SK-N-SH (cell line): ENCODE measurements around the gene SFMBT2. TPM values are rescaled to one million over a fixed set of nuclear protein-coding genes. Genes with fewer than 3 reads are reported as not detected.

Experiments
- CTCF ChIA-PET: fragments of 300-600, 350-600 bp; formaldehyde crosslinking; extraction: SDS; loops from one replicate; lab custom pipeline; 2021; lab: Yijun Ruan, JAX
- POLR2A ChIA-PET: fragments of 350-600 bp; sonication (Branson Sonifier 250); formaldehyde crosslinking; extraction: SDS; loops from one replicate; lab custom pipeline; 2020; ENCODE audit warnings: antibody characterized with exemption, inconsistent platforms; lab: Yijun Ruan, JAX
- DNase-seq: peaks from one replicate; pipeline ENCODE4 v3.0.0; 2012
- H2AFZ ChIP-seq: fragments of 200-600 bp; sonication (generic); 2 replicates; pipeline ENCODE4 v1.8.1; 2016; ENCODE audit warnings: antibody characterized with exemption, mild to moderate bottlenecking, low read depth
- H3F3A ChIP-seq: fragments of 200-600 bp; sonication (generic); replicated peaks from 2 replicates; pipeline ENCODE3; 2016; ENCODE audit warnings: antibody characterized with exemption, mild to moderate bottlenecking; ENCODE audit not compliant: insufficient read depth
- H3K27ac ChIP-seq, 2 experiments: fragments of 200-500 bp in 1 of 2; fragments of 200-600 bp in 1 of 2; sonication (Bioruptor generic) in 1 of 2; sonication (generic), shearing (Covaris generic) in 1 of 2; 2 replicates each; pipeline versions ENCODE4 v1.5.1 to v1.6.1; 2014 to 2016; ENCODE audit warnings: low read depth in 2 of 2, inconsistent platforms in 1 of 2, low read length in 1 of 2, mild to moderate bottlenecking in 1 of 2, mixed read lengths in 1 of 2
- H3K27me3 ChIP-seq: fragments of 200-600 bp; sonication (generic), shearing (Covaris generic); 2 replicates; pipeline ENCODE4 v1.6.1; 2016; ENCODE audit warnings: mixed run types; ENCODE audit not compliant: insufficient read depth
- H3K36me3 ChIP-seq, 2 experiments: fragments of 200-500 bp in 1 of 2; fragments of 200-600 bp in 1 of 2; sonication (Bioruptor generic) in 1 of 2; sonication (generic) in 1 of 2; replicated peaks in 1 of 2; 2 replicates each; pipeline versions ENCODE3 to v1.5.1; 2014 to 2016; ENCODE audit warnings: low read length in 1 of 2, mild to moderate bottlenecking in 1 of 2; ENCODE audit not compliant: insufficient read depth in 2 of 2, control insufficient read depth in 1 of 2
- H3K4me1 ChIP-seq, 2 experiments: fragments of 200-500 bp in 1 of 2; fragments of 200-600 bp in 1 of 2; sonication (Bioruptor generic) in 1 of 2; sonication (generic), shearing (Covaris generic) in 1 of 2; 2 replicates each; pipeline versions ENCODE4 v1.5.1 to v1.6.1; 2014 to 2016; ENCODE audit warnings: low read depth in 1 of 2, low read length in 1 of 2, mixed run types in 1 of 2; ENCODE audit not compliant: insufficient read depth in 2 of 2, control insufficient read depth in 1 of 2
- H3K4me2 ChIP-seq: fragments of 200-600 bp; sonication (generic), shearing (Covaris generic); 2 replicates; pipeline ENCODE4 v1.6.1; 2017; ENCODE audit warnings: mixed run types
- H3K4me3 ChIP-seq, 2 experiments: fragments of 200-500 bp in 1 of 2; fragments of 200-600 bp in 1 of 2; sonication (Bioruptor generic) in 1 of 2; sonication (generic), shearing (Covaris generic) in 1 of 2; 2 replicates each; pipeline versions ENCODE4 v1.5.1 to v1.8.1; 2014 to 2016; ENCODE audit warnings: low read depth in 2 of 2, inconsistent platforms in 1 of 2, low read length in 1 of 2, mild to moderate bottlenecking in 1 of 2, mixed read lengths in 1 of 2, moderate library complexity in 1 of 2
- H3K79me2 ChIP-seq: fragments of 200-600 bp; sonication (generic); 2 replicates; pipeline ENCODE4 v1.8.1; 2017; ENCODE audit warnings: mild to moderate bottlenecking; ENCODE audit not compliant: insufficient read depth
- H3K9ac ChIP-seq: fragments of 200-600 bp; sonication (generic); 2 replicates; pipeline ENCODE4 v1.6.1; 2017; ENCODE audit warnings: mixed run types
- H3K9me2 ChIP-seq: fragments of 200-600 bp; sonication (generic); 2 replicates; pipeline ENCODE4 v1.6.1; 2017; ENCODE audit warnings: mixed run types
- H3K9me3 ChIP-seq: fragments of 200-600 bp; sonication (generic); 2 replicates; pipeline ENCODE4 v1.6.1; 2017; ENCODE audit warnings: mixed run types, mild to moderate bottlenecking, moderate library complexity
- H4K20me1 ChIP-seq: fragments of 200-600 bp; sonication (generic); 2 replicates; pipeline ENCODE4 v1.6.1; 2017; ENCODE audit warnings: mild to moderate bottlenecking, mixed run types; ENCODE audit not compliant: insufficient read depth
- CHD2 ChIP-seq: fragments of 150-350 bp; IDR thresholded peaks from 2 replicates; pipeline ENCODE4 v1.6.1; 2018; ENCODE audit warnings: low read length; ENCODE audit not compliant: partially characterized antibody
- CTCF ChIP-seq: fragments of 200-600 bp; sonication (generic); IDR thresholded peaks from 2 replicates; pipeline ENCODE4 v1.6.1; 2017; ENCODE audit warnings: antibody characterized with exemption, mild to moderate bottlenecking, moderate library complexity
- FOSL2 ChIP-seq: IDR thresholded peaks from 2 replicates; pipeline ENCODE4 v1.4.0; 2012; ENCODE audit warnings: low read depth, mild to moderate bottlenecking, moderate library complexity, borderline replicate concordance
- FOXJ3 ChIP-seq: sonication (generic); formaldehyde crosslinking; IDR thresholded peaks from 2 replicates; pipeline ENCODE4 v1.5.1; 2020; ENCODE audit warnings: mild to moderate bottlenecking, missing genetic modification reagents
- FOXM1 ChIP-seq: IDR thresholded peaks from 2 replicates; pipeline ENCODE4 v1.4.0; 2012; ENCODE audit warnings: low read depth, mild to moderate bottlenecking
- GABPA ChIP-seq: IDR thresholded peaks from 2 replicates; pipeline ENCODE4 v1.4.0; 2012; ENCODE audit warnings: low read depth, mild to moderate bottlenecking
- GATA2 ChIP-seq: sonication (generic); formaldehyde crosslinking; IDR thresholded peaks from 2 replicates; pipeline ENCODE4 v1.5.0; 2020; ENCODE audit warnings: mild to moderate bottlenecking, missing genetic modification reagents
- JUND ChIP-seq: IDR thresholded peaks from 2 replicates; pipeline ENCODE4 v1.4.0; 2012
- MEF2A ChIP-seq: IDR thresholded peaks from 2 replicates; pipeline ENCODE4 v1.4.0; 2012; ENCODE audit warnings: low read depth, borderline replicate concordance
- MXI1 ChIP-seq: IDR thresholded peaks from 2 replicates; pipeline ENCODE4 v1.6.1; 2012; ENCODE audit warnings: mild to moderate bottlenecking, low read depth, low read length, improper control_type of control experiment
- POLR2AphosphoS5 ChIP-seq: IDR thresholded peaks from 2 replicates; pipeline ENCODE4 v1.6.1; 2012; ENCODE audit warnings: low read depth, low read length
- RCOR1 ChIP-seq: fragments of 150-350 bp; IDR thresholded peaks from 2 replicates; pipeline ENCODE4 v1.6.1; 2017; ENCODE audit warnings: antibody characterized with exemption, low read length
- RFX5 ChIP-seq: IDR thresholded peaks from 2 replicates; pipeline ENCODE4 v1.6.1; 2012; ENCODE audit warnings: mild to moderate bottlenecking, improper control_type of control experiment, low read length
- SIN3A ChIP-seq: IDR thresholded peaks from 2 replicates; pipeline ENCODE4 v1.6.1; 2012; ENCODE audit warnings: low read depth, mild to moderate bottlenecking, low read length, moderate library complexity, borderline replicate concordance
- SMC3 ChIP-seq: IDR thresholded peaks from 2 replicates; pipeline ENCODE4 v1.6.1; 2012; ENCODE audit warnings: low read depth, low read length, improper control_type of control experiment
- TCF12 ChIP-seq: IDR thresholded peaks from 2 replicates; pipeline ENCODE4 v1.4.0; 2012
- TEAD4 ChIP-seq: IDR thresholded peaks from 2 replicates; pipeline ENCODE4 v1.4.0; 2012; ENCODE audit warnings: mild to moderate bottlenecking, borderline replicate concordance; ENCODE audit not compliant: insufficient read depth
- YY1 ChIP-seq: IDR thresholded peaks from 2 replicates; pipeline ENCODE4 v1.4.0; 2012; ENCODE audit warnings: low read depth, mild to moderate bottlenecking
- ZBTB33 ChIP-seq: IDR thresholded peaks from 2 replicates; pipeline ENCODE4 v1.4.0; 2012; ENCODE audit warnings: low read depth, borderline replicate concordance
- WGBS: methylation state at CpG from one replicate; pipeline ENCODE4 v1.1.6; 2017; ENCODE audit warnings: low lambda C conversion rate; 5-methylcytosine and 5-hydroxymethylcytosine counted together
- polyA plus RNA-seq, 3 experiments: library from polyadenylated mRNA; depleted of rRNA; stranded (reverse); fragments of >200 nt; gene quantifications; 2 replicates each; pipeline ENCODE4 v1.2.3, GENCODE V29; 2012
- TF ChIP-seq, protein P1 (sequence below): fragments of 150-350 bp; IDR thresholded peaks from 2 replicates; pipeline ENCODE4 v1.6.1; 2016; ENCODE audit warnings: mild to moderate bottlenecking, low read depth, low read length
- TF ChIP-seq, protein P2 (sequence below): IDR thresholded peaks from 2 replicates; pipeline ENCODE4 v1.4.0; 2012; ENCODE audit warnings: low read depth

Gene SFMBT2
- polyA plus RNA-seq, 1 of the 3 experiments (the other 2 are of a cell fraction), result 0.20 TPM

DNA sequence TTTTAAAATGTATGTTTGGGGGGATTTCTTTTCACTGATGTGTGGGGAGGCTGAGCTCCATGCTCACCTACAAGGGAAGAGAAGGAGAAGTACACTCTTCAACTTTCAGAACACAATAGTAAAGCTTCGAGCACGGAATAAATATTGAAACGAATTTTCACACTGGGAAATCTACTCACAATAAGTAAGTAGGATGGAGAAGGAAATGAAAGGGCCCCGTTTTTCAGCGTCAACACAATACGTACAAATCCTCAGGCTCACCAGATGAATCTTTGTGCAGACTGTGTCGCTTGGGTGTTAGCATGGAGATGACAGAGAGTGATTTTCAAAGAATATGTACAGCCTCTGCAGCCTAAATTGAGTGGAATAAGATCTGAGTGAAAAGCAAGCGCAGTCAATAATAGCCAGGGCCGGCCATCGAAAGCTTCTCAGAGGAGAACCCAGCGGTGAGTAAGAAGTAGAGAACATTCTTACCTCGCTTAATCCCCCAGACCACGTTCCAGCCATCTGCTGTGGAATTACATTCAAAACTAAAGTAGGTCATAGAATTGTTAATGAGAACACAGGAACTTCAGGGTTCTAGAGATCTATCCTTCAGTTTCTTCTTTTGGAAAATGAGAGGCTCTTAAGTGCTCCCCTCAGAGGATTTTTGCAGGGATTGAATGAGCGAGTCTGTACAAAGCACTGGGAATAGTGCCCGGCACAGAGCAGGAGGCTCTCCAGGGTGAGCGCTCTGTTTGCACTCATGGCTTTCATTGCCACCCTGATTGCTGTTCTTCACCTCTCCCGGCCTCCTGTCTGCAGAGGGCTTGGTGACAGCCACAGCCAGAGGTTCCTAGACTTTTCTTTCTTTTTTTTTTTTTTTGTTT, 292.8 kb downstream of the SFMBT2 start:
- no peak overlapping the region for H3K4me3 ChIP-seq
- no peaks in the 10 kb centered on the region for H4K20me1 ChIP-seq
- H2AFZ ChIP-seq, result no peak overlapping the region
- DNase-seq, result no peak
- H3F3A ChIP-seq, result no peaks in the 10 kb centered on the region
- no peaks in the 10 kb centered on the region for H3K9me3 ChIP-seq
- POLR2A ChIA-PET, result no interaction called here
- TF ChIP-seq CTCF (no peak), TEAD4 (no peak), GATA2 (CRISPR knock-in tag) (no peak), POLR2AphosphoS5 (no peak), SMC3 (no peak), CHD2 (no peak), MEF2A (no peak), FOSL2 (no peak), JUND (no peak), SIN3A (no peak), RCOR1 (no peak), TCF12 (no peak)
- TF ChIP-seq, protein P1, sequence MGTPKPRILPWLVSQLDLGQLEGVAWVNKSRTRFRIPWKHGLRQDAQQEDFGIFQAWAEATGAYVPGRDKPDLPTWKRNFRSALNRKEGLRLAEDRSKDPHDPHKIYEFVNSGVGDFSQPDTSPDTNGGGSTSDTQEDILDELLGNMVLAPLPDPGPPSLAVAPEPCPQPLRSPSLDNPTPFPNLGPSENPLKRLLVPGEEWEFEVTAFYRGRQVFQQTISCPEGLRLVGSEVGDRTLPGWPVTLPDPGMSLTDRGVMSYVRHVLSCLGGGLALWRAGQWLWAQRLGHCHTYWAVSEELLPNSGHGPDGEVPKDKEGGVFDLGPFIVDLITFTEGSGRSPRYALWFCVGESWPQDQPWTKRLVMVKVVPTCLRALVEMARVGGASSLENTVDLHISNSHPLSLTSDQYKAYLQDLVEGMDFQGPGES, result no peak
- H3K9ac ChIP-seq, result no peak overlapping the region
- H3K27me3 ChIP-seq, result no peaks in the 10 kb centered on the region
- H3K9me2 ChIP-seq, result no peaks in the 10 kb centered on the region
- H3K27ac ChIP-seq, result no peak overlapping the region
- CTCF ChIA-PET, result interaction anchor here (4.8 to 4.9 kb wide), 2 partner anchors 292 to 301 kb away, joined by 37 to 72 read pairs; partner anchors contain the start of gene SFMBT2
- no peaks in the 10 kb centered on the region for H3K79me2 ChIP-seq
- WGBS, result 41% methylated on average over 16 of the region's 17 CpGs
- no peak overlapping the region for H3K4me2 ChIP-seq
- no peaks in the 10 kb centered on the region for H3K4me1 ChIP-seq
- H3K36me3 ChIP-seq, result no peaks in the 10 kb centered on the region

GRCh38 chr10:7117177-7117799, 293.5 kb downstream of the SFMBT2 start:
- no peak overlapping the region for H3K27ac ChIP-seq
- H3K9me2 ChIP-seq, result no peaks in the 10 kb centered on the region
- ChIA-PET CTCF (interaction anchor here (1.2 to 1.3 kb wide), 2 partner anchors 152 to 291 kb away, joined by 3 read pairs; no protein-coding TSS in a partner anchor), POLR2A (no interaction called here)
- no peaks in the 10 kb centered on the region for H3K9me3 ChIP-seq
- no peaks in the 10 kb centered on the region for H3K27me3 ChIP-seq
- H3K4me3 ChIP-seq, result no peak overlapping the region
- no peak for DNase-seq
- no peak overlapping the region for H2AFZ ChIP-seq
- no peaks in the 10 kb centered on the region for H4K20me1 ChIP-seq
- H3K36me3 ChIP-seq, result no peaks in the 10 kb centered on the region
- no peak overlapping the region for H3K4me2 ChIP-seq
- H3K9ac ChIP-seq, result no peak overlapping the region
- no peaks in the 10 kb centered on the region for H3F3A ChIP-seq
- WGBS, result 16% methylated on average over 5 of the region's 5 CpGs
- no peaks in the 10 kb centered on the region for H3K4me1 ChIP-seq
- no peaks in the 10 kb centered on the region for H3K79me2 ChIP-seq
- TF ChIP-seq YY1, result no peak
- TF ChIP-seq FOXM1, result no peak
- TF ChIP-seq, protein P2, sequence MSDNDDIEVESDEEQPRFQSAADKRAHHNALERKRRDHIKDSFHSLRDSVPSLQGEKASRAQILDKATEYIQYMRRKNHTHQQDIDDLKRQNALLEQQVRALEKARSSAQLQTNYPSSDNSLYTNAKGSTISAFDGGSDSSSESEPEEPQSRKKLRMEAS, result no peak
- TF ChIP-seq GABPA, result no peak
- TF ChIP-seq TCF12, result no peak
- TF ChIP-seq SIN3A, result no peak
- no peak for TF ChIP-seq ZBTB33
- TF ChIP-seq RCOR1, result no peak
- TF ChIP-seq RFX5, result no peak
- no peak for TF ChIP-seq TEAD4
- TF ChIP-seq SMC3, result no peak
- no peak for TF ChIP-seq FOXJ3
- TF ChIP-seq MXI1, result no peak
